HEK293T (cell line): ENCODE measurements around the gene CD8B2.

Experiments used
- CTCF ChIA-PET: fragments of 350-600 bp; formaldehyde crosslinking; extraction: SDS; loops from one replicate; lab custom pipeline; 2021; ENCODE audit warnings: antibody characterized with exemption, inconsistent platforms; lab: Yijun Ruan, JAX
- POLR2A ChIA-PET: fragments of 350-600 bp; formaldehyde crosslinking; extraction: SDS; loops from one replicate; lab custom pipeline; 2020; ENCODE audit warnings: antibody characterized with exemption, inconsistent platforms; lab: Yijun Ruan, JAX
- DNase-seq: peaks from one replicate; pipeline ENCODE4 v3.0.0; 2012; ENCODE audit warnings: mixed read lengths; ENCODE audit errors: extremely low spot score
- ARNT ChIP-seq: fragments of 450-650 bp; IDR thresholded peaks from 2 replicates; pipeline ENCODE4 v1.6.1; 2017; ENCODE audit warnings: mild to moderate bottlenecking
- BHLHE40 ChIP-seq: fragments of 450-650 bp; IDR thresholded peaks from 2 replicates; pipeline ENCODE4 v1.6.1; 2016; ENCODE audit warnings: mild to moderate bottlenecking, moderate library complexity, borderline replicate concordance
- CTBP1 ChIP-seq: fragments of 450-650 bp; IDR thresholded peaks from 2 replicates; pipeline ENCODE4 v1.6.1; 2016; ENCODE audit warnings: borderline replicate concordance
- FOXA1 ChIP-seq: fragments of 450-650 bp; IDR thresholded peaks from 2 replicates; pipeline ENCODE4 v1.6.1; 2016; ENCODE audit warnings: mild to moderate bottlenecking
- L3MBTL2 ChIP-seq: fragments of 450-650 bp; conservative IDR thresholded peaks from 2 replicates; pipeline ENCODE4 v1.6.1; 2016; ENCODE audit warnings: mild to moderate bottlenecking
- SUZ12 ChIP-seq: fragments of 450-650 bp; IDR thresholded peaks from 2 replicates; pipeline ENCODE4 v1.6.1; 2016; ENCODE audit warnings: mild to moderate bottlenecking
- ZNF384 ChIP-seq: fragments of 450-650 bp; IDR thresholded peaks from 2 replicates; pipeline ENCODE4 v1.6.1; 2016
- TF ChIP-seq, protein P1 (sequence below): fragments of 450-650 bp; IDR thresholded peaks from 2 replicates; pipeline ENCODE4 v1.6.1; 2016

CD8B2 gene

DNA sequence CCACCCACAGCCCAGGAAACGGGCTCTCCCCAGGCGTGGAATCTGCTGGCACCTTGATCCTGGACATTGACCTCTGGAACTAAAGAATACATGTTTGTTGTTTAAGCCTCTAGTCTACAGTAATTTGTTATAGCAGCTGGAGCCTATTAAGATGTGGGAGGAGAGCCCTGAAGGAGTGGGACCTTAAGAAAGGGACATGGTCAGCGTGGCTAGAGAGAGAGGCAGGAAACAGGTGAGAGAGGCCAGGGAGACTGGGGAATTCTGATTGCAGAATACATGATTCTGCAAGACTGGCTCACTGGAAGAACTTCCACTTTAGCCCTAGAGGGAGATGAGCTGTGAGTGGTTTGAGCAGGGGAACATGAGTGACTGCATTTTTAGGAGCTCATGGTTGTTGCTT lies 83.2 kb downstream of the CD8B2 start:
- CTCF ChIA-PET, result no interaction called here
- no peak for DNase-seq
- POLR2A ChIA-PET, result no interaction called here
- TF ChIP-seq L3MBTL2, result no peak
- TF ChIP-seq FOXA1, result no peak
- no peak for TF ChIP-seq SUZ12
- no peak for TF ChIP-seq ZNF384
- TF ChIP-seq ARNT, result no peak
- TF ChIP-seq CTBP1, result no peak
- TF ChIP-seq, protein P1, sequence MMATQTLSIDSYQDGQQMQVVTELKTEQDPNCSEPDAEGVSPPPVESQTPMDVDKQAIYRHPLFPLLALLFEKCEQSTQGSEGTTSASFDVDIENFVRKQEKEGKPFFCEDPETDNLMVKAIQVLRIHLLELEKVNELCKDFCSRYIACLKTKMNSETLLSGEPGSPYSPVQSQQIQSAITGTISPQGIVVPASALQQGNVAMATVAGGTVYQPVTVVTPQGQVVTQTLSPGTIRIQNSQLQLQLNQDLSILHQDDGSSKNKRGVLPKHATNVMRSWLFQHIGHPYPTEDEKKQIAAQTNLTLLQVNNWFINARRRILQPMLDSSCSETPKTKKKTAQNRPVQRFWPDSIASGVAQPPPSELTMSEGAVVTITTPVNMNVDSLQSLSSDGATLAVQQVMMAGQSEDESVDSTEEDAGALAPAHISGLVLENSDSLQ, result no peak
- TF ChIP-seq BHLHE40, result no peak
